Mucosa of rectum (tissue), 2 donors: ENCODE results near the gene TTC24.
"Not testable (repeated sequence)": the region's sequence is repeated elsewhere in the genome, so short reads cannot be mapped to it uniquely, and the experiment has no call there.

Experiments
- H3K27ac ChIP-seq, 2 donors: one replicate each; pipeline ENCODE4 v1.7.0; 2013; ENCODE audit warnings: inconsistent platforms in 2 of 2, low read depth in 2 of 2, low read length in 2 of 2
- H3K27me3 ChIP-seq, 2 donors: one replicate each; pipeline ENCODE4 v1.7.0; 2013; ENCODE audit warnings: low read length in 2 of 2; ENCODE audit not compliant: control insufficient read depth in 2 of 2, insufficient read depth in 2 of 2
- H3K36me3 ChIP-seq, 2 donors: one replicate each; pipeline ENCODE4 v1.7.0; 2013; ENCODE audit warnings: low read length in 2 of 2; ENCODE audit not compliant: control insufficient read depth in 2 of 2, insufficient read depth in 2 of 2
- H3K4me1 ChIP-seq, 2 donors: one replicate each; pipeline ENCODE4 v1.7.0; 2013; ENCODE audit warnings: low read length in 2 of 2, mild to moderate bottlenecking in 1 of 2; ENCODE audit not compliant: control insufficient read depth in 2 of 2, insufficient read depth in 2 of 2
- H3K4me3 ChIP-seq, 2 donors: one replicate each; pipeline ENCODE4 v1.7.0; 2013; ENCODE audit warnings: low read length in 2 of 2
- H3K9ac ChIP-seq, 2 donors: one replicate each; pipeline ENCODE4 v1.7.0; 2013; ENCODE audit warnings: low read length in 2 of 2, low read depth in 1 of 2, mild to moderate bottlenecking in 1 of 2
- H3K9me3 ChIP-seq, 2 donors: one replicate each; pipeline ENCODE4 v1.7.0; 2013; ENCODE audit warnings: low read length in 2 of 2; ENCODE audit not compliant: control insufficient read depth in 2 of 2
- donor health status: healthy.
- donor health status: Normal muscosa, but diverticular disease.

Gene TTC24

DNA sequence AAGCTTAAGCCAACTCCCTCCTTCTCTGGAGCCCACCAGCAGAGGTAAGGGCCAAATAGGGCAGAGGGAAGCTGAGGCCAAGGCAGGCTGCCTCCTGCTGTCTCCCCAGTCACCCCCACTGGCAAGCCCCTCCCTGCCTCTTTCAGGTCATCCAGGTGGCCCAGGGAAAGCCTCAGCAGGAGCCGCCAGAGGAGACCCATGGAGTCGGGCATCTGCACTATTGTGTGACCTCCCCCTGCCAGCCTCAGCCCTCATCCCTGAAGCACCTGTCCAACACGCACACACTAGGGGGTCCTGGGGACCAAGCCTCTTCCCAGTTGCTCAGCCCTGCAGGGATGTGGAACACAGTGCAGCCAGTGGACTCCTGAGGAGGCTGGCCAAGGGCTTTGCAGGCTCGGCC lies 6.8 kb downstream of the TTC24 start:
- peaks cover 6 to 9% of the 10 kb centered on the region in 2 donors for H3K4me1 ChIP-seq
- no peak overlapping the region for H3K27ac ChIP-seq
- H3K36me3 ChIP-seq = no peaks in the 10 kb centered on the region
- H3K9ac ChIP-seq = no peak overlapping the region
- no peak overlapping the region for H3K4me3 ChIP-seq
- no peaks in the 10 kb centered on the region for H3K9me3 ChIP-seq
- H3K27me3 ChIP-seq = no peaks in the 10 kb centered on the region

DNA sequence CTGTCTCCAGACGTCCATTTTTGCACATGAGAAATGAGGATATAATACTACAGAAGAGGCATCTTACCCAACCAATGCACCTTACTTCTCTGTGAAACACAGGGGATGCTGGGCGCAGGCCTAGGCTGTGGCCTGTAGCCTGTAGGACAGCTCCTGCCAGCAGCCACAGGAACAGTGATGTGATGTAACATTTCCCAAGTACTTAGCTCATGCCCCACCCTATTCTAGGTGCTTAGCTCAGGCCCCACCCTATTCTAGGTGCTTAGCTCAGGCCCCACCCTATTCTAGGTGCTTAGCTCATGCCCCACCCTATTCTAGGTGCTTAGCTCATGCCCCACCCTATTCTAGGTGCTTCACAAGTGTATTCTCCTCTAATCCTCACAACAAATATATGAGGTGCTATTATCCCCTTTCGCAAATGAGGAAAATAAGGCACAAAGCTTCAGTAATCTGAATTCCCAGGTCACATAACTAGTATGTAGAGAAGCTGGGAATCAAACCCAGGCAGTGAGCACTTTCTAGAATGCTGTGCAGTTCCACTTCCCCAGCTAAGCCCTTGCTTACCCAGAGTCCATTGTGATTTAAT lies 7.5 kb downstream of the TTC24 start:
- no peak overlapping the region for H3K9ac ChIP-seq
- no peaks in the 10 kb centered on the region for H3K9me3 ChIP-seq
- no peaks in the 10 kb centered on the region for H3K27me3 ChIP-seq
- H3K4me3 ChIP-seq = no peak overlapping the region
- H3K4me1 ChIP-seq = peaks cover 7 to 10% of the 10 kb centered on the region in 2 donors
- peak overlapping the region in 1 of 2 donors; percentile 20 for H3K27ac ChIP-seq
- H3K36me3 ChIP-seq = no peaks in the 10 kb centered on the region

DNA sequence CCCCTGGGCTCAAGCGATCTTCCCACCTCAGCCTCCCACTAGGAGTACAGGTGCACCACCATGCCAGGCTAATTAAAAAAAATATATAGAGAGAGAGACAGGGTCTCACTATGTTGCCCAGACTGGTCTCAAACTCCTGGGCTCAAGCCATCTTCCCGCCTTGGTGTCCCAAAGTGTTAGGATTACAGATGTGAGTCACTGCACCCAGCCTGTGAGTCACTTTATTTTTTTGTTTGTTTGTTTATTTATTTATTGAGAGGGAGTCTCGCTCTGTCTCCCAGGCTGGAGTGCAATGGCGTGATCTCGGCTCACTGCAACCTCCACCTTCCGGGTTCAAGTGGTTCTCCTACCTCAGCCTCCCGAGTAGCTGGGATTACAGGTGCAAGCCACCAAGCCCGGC lies 8.4 kb downstream of the TTC24 start:
- H3K9ac ChIP-seq, H3K27ac ChIP-seq, H3K4me3 ChIP-seq, H3K27me3 ChIP-seq, H3K36me3 ChIP-seq, H3K9me3 ChIP-seq: not testable (repeated sequence)
- H3K4me1 ChIP-seq = peaks cover 12 to 14% of the 10 kb centered on the region in 2 donors

DNA sequence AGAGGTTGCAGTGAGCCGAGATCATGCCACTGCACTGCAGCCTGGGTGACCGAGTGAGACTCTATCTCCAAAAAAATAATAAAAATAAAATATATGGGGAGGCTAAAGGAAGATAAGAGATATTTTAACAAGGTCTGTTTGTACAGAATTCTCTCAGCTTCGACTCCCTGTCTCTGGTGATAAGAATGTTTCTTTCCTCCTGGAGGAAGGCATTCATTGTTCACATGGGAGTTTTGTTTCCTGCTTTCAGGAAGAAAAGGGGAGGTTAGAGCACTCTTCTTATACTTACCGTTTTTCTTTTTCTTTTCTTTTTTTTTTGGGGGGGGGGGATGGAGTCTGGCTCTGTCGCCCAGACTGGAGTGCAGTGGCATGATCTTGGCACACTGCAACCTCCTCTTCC lies 10.0 kb downstream of the TTC24 start:
- H3K4me1 ChIP-seq = peaks cover 11 to 12% of the 10 kb centered on the region in 2 donors
- H3K27ac ChIP-seq = no peak overlapping the region

DNA sequence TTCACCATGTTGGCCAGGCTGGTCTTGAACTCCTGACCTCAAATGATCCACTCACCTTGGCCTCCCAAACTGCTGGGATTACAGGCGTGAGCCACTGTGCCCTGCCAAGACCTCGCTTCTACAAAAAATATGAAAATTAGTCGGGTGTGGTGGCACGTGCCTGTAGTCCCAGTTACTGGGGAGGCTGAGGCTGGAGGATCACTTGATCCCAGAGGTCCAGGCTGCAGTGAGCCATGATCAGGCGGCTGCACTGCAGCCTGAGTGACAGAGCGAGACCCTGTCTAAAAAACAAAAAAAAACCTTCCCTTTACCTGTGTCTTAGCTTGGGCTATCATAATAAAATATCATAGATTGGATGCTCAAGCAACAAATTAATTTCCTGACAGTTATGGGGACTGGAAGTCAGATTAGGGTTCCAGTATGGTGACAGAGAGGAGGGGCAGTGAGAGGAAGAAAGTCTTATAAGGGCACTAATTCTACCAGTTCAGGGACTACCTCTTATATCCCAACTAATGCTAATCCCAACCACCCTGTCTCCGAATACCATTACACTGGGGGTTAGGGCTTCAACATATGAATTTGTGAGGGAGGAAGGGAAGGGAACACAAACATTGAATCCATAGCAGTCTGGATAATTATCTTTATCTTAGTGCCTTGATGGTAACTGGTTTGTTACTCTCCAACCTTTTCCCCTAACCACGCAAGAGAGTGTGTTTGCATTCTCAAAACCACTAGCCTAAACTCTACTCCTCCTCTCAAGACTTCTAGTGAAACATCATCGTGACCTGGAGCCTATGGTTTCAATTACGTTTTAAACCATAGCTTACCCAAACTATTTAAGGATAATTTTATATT lies 11.0 kb downstream of the TTC24 start:
- H3K9me3 ChIP-seq = no peaks in the 10 kb centered on the region
- H3K27me3 ChIP-seq = no peaks in the 10 kb centered on the region
- H3K9ac ChIP-seq = peak overlapping the region; percentile 79 to 96
- peak overlapping the region; percentile 81 to 88 for H3K27ac ChIP-seq
- H3K4me3 ChIP-seq = peak overlapping the region; percentile 66 to 96
- peaks cover 6 to 20% of the 10 kb centered on the region in 2 donors for H3K36me3 ChIP-seq
- H3K4me1 ChIP-seq = peaks cover 11 to 12% of the 10 kb centered on the region in 2 donors

More for the DNA sequence above, 10.0 kb downstream of the TTC24 start:
- H3K27me3 ChIP-seq = no peaks in the 10 kb centered on the region
- no peak overlapping the region for H3K4me3 ChIP-seq
- no peaks in the 10 kb centered on the region for H3K9me3 ChIP-seq
- H3K9ac ChIP-seq = no peak overlapping the region
- H3K36me3 ChIP-seq = peaks cover 6 to 10% of the 10 kb centered on the region in 2 donors

DNA sequence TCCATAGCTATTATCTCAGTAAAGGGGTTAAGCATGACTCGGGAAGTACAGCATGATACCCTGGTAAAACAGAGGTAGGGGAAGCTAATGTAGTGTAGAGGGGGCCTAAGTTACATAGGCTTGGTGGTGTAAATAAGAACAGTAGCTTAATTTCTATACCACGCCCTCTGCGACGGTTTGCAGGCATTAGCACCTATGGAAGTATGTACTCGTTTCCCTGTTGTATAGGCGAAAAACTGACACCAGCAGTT lies 11.6 kb downstream of the TTC24 start:
- Histone ChIP-seq H3K27me3 (no peaks in the 10 kb centered on the region), H3K36me3 (peaks cover 10 to 25% of the 10 kb centered on the region in 2 donors), H3K4me1 (peaks cover 11 to 12% of the 10 kb centered on the region in 2 donors), H3K9me3 (no peaks in the 10 kb centered on the region), H3K4me3 (peak overlapping the region; percentile 66 to 96), H3K27ac (peak overlapping the region; percentile 81 to 88), H3K9ac (peak overlapping the region; percentile 79 to 96)

DNA sequence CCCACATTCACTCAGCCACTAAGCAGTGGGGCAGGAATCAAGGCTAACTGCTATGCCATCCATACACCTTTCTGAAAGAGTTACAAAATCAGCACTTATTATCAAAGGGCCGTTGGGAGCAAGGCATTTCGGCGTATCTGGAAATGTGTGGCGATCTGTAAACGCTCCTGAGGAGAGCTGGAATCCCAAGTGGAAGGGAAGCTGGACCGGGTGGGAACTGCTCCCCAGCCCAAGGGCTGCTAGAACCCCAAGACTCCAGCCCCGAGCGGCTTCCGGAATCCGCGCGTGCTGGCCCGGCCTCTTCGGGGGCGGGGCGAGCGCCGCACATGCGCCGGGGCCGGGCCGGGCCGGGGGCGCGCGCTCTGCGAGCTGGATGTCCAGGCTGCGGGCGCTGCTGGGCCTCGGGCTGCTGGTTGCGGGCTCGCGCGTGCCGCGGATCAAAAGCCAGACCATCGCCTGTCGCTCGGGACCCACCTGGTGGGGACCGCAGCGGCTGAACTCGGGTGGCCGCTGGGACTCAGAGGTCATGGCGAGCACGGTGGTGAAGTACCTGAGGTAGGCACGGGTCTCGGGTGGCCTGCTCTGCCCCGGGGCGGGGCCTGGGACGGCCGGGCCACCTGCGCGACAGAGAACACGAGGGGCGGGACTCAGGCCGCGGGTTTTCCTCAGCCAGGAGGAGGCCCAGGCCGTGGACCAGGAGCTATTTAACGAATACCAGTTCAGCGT lies 12.1 kb downstream of the TTC24 start, which contains the start of gene NAXE:
Gene NAXE (plus strand): TSS at position 345 of the 726 bp plus-strand sequence. CDS start 29 bp downstream, at position 374.
- Histone ChIP-seq H3K4me1 (peaks cover 11 to 12% of the 10 kb centered on the region in 2 donors), H3K27ac (peak within 1 kb of the TSS; percentile 81 to 88), H3K4me3 (peak within 1 kb of the TSS; percentile 66 to 96), H3K9ac (peak within 1 kb of the TSS; percentile 79 to 96), H3K9me3 (no peaks in the 10 kb centered on the region), H3K36me3 (peaks cover 12 to 30% of the 10 kb centered on the region in 2 donors), H3K27me3 (no peaks in the 10 kb centered on the region)

DNA sequence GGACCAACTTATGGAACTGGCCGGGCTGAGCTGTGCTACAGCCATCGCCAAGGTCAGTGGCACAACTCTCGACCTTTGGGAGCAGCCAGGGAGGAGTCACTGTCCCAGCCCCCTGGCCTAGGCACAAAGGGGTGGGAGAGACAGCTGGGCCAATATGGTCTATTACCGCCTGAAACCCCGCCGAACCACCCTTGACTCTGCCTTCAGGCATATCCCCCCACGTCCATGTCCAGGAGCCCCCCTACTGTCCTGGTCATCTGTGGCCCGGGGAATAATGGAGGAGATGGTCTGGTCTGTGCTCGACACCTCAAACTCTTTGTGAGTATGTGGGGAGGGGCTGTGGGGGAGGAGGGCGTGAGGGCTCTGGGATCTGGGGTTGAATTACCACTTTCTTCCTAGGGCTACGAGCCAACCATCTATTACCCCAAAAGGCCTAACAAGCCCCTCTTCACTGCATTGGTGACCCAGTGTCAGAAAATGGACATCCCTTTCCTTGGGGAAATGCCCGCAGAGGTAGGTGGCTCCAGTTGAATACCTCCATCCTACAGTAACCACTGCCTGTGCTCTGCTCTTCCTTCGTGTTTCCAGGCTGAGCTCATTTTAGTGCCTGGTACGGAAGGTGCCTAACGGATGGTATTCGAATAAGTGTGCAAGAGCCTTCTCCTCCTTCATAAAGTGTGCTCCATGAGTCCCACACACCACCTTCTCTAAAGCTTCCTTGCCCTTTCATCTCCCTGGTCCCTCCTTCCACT lies 12.8 kb downstream of the TTC24 start:
- H3K9me3 ChIP-seq = no peaks in the 10 kb centered on the region
- peak overlapping the region; percentile 66 to 81 for H3K4me3 ChIP-seq
- no peaks in the 10 kb centered on the region for H3K27me3 ChIP-seq
- H3K4me1 ChIP-seq = peaks cover 11 to 12% of the 10 kb centered on the region in 2 donors
- peaks cover 16 to 37% of the 10 kb centered on the region in 2 donors for H3K36me3 ChIP-seq
- H3K27ac ChIP-seq = peak overlapping the region; percentile 81 to 88
- peak overlapping the region; percentile 79 to 86 for H3K9ac ChIP-seq

DNA sequence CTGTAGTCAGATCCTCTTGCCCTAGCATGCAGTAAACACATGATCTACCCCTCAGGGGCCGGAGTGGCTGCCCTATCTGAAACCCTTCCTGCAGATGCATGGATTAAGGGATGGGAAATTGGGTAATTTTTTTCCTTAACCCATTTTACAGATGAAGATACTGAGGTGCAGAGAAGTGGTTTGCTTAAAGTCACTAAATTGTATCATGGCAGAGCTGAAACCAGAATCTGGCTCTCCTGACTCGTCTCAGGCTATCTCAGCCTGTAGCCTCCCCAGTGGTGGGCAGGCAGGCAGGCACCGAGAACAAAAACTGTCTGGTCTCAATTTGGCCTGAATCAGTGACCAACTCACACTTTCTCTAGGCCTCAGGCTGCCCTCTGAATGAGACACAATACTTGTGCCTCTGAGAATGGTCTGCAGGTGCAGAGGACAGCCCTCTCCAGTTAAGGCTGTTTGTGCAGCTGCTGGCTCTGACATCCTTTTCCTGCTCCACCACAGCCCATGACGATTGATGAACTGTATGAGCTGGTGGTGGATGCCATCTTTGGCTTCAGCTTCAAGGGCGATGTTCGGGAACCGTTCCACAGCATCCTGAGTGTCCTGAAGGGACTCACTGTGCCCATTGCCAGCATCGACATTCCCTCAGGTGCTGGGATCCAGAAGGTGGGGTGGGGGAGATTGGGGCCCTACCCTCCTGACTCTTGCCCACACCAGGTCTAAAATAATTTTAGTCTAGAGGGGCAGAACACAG lies 13.6 kb downstream of the TTC24 start:
- H3K27ac ChIP-seq = no peak overlapping the region
- peaks cover 23 to 44% of the 10 kb centered on the region in 2 donors for H3K36me3 ChIP-seq
- H3K9ac ChIP-seq = peak overlapping the region in 1 of 2 donors; percentile 14
- H3K4me3 ChIP-seq = no peak overlapping the region
- no peaks in the 10 kb centered on the region for H3K27me3 ChIP-seq
- peaks cover 11 to 12% of the 10 kb centered on the region in 2 donors for H3K4me1 ChIP-seq
- no peaks in the 10 kb centered on the region for H3K9me3 ChIP-seq
